HEK293T (cell line): ENCODE measurements around the gene SPEN.

ENCODE experiments used
- CTCF ChIA-PET: fragments of 350-600 bp; formaldehyde crosslinking; extraction: SDS; loops from one replicate; lab custom pipeline; 2021; ENCODE audit warnings: antibody characterized with exemption, inconsistent platforms; lab: Yijun Ruan, JAX
- POLR2A ChIA-PET: fragments of 350-600 bp; formaldehyde crosslinking; extraction: SDS; loops from one replicate; lab custom pipeline; 2020; ENCODE audit warnings: antibody characterized with exemption, inconsistent platforms; lab: Yijun Ruan, JAX
- DNase-seq: peaks from one replicate; pipeline ENCODE4 v3.0.0; 2012; ENCODE audit warnings: mixed read lengths; ENCODE audit errors: extremely low spot score
- ARNT ChIP-seq: fragments of 450-650 bp; IDR thresholded peaks from 2 replicates; pipeline ENCODE4 v1.6.1; 2017; ENCODE audit warnings: mild to moderate bottlenecking
- BHLHE40 ChIP-seq: fragments of 450-650 bp; IDR thresholded peaks from 2 replicates; pipeline ENCODE4 v1.6.1; 2016; ENCODE audit warnings: mild to moderate bottlenecking, moderate library complexity, borderline replicate concordance
- CTBP1 ChIP-seq: fragments of 450-650 bp; IDR thresholded peaks from 2 replicates; pipeline ENCODE4 v1.6.1; 2016; ENCODE audit warnings: borderline replicate concordance
- ELF4 ChIP-seq: fragments of 450-650 bp; IDR thresholded peaks from 2 replicates; pipeline ENCODE4 v1.6.1; 2017; ENCODE audit warnings: antibody characterized with exemption
- FOXA1 ChIP-seq: fragments of 450-650 bp; IDR thresholded peaks from 2 replicates; pipeline ENCODE4 v1.6.1; 2016; ENCODE audit warnings: mild to moderate bottlenecking
- FOXK2 ChIP-seq: fragments of 450-650 bp; IDR thresholded peaks from 2 replicates; pipeline ENCODE4 v1.6.1; 2016; ENCODE audit warnings: mild to moderate bottlenecking
- FOXM1 ChIP-seq: fragments of 450-650 bp; IDR thresholded peaks from 2 replicates; pipeline ENCODE4 v1.6.1; 2017; ENCODE audit warnings: mild to moderate bottlenecking, borderline replicate concordance
- HDGF ChIP-seq: fragments of 450-650 bp; IDR thresholded peaks from 2 replicates; pipeline ENCODE4 v1.6.1; 2017; ENCODE audit warnings: antibody characterized with exemption, borderline replicate concordance
- L3MBTL2 ChIP-seq: fragments of 450-650 bp; conservative IDR thresholded peaks from 2 replicates; pipeline ENCODE4 v1.6.1; 2016; ENCODE audit warnings: mild to moderate bottlenecking
- LEF1 ChIP-seq: fragments of 450-650 bp; IDR thresholded peaks from 2 replicates; pipeline ENCODE4 v1.6.1; 2017; ENCODE audit warnings: mild to moderate bottlenecking, borderline replicate concordance
- NFRKB ChIP-seq: fragments of 450-650 bp; IDR thresholded peaks from 2 replicates; pipeline ENCODE4 v1.6.1; 2016; ENCODE audit warnings: mild to moderate bottlenecking, moderate library complexity
- PKNOX1 ChIP-seq: fragments of 450-650 bp; IDR thresholded peaks from 2 replicates; pipeline ENCODE4 v1.6.1; 2016
- SP1 ChIP-seq: fragments of 450-650 bp; IDR thresholded peaks from 2 replicates; pipeline ENCODE4 v1.6.1; 2017
- SUZ12 ChIP-seq: fragments of 450-650 bp; IDR thresholded peaks from 2 replicates; pipeline ENCODE4 v1.6.1; 2016; ENCODE audit warnings: mild to moderate bottlenecking
- TARDBP ChIP-seq: fragments of 450-650 bp; IDR thresholded peaks from 2 replicates; pipeline ENCODE4 v1.6.1; 2016
- ZNF384 ChIP-seq: fragments of 450-650 bp; IDR thresholded peaks from 2 replicates; pipeline ENCODE4 v1.6.1; 2016

The SPEN gene

GRCh38 chr1:15941899-15942660, 94.6 kb downstream of the SPEN start:
- ChIA-PET CTCF (no interaction called here), POLR2A (no interaction called here)
- TF ChIP-seq ZNF384 (no peak), SUZ12 (no peak), NFRKB (no peak), HDGF (no peak), FOXA1 (no peak), BHLHE40 (no peak), FOXM1 (no peak), L3MBTL2 (no peak), PKNOX1 (no peak), ARNT (no peak), FOXK2 (no peak), ELF4 (no peak), SP1 (no peak), CTBP1 (no peak), LEF1 (no peak), TARDBP (no peak)
- DNase-seq: no peak

DNA sequence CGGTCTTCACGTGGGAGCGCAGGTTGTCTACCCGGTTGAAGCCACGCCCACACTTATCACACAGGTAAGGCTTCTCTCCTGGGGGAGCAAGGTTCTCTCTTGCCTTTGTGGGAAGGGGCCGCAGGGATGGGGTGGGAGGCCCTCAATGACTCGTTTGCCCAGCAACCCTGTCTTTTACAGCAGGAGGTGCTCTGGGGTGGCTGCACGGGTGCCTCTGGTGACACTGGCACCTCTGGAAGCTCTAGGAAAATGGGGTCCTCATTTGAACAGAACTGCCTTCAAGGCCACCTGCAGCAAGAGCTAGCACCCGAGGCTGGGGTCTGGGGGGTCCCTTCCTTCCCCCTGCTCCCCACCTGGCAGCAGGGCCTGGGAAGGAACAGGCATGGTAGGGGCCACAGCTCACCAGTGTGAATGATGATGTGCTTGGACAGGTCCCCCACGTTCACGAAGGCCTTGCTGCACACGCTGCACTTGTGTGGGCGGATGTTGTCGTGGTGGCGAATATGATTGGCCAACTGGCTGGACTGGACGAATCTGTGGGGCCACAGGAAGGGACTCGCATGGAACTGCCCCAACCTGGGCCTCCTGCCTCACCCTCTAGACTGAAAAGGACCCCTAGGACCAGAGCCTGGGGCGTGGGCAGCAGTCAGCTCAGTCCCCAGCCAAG, 95.3 kb downstream of the SPEN start:
- no peak for DNase-seq
- TF ChIP-seq L3MBTL2 (no peak), LEF1 (no peak), ELF4 (no peak), FOXM1 (no peak), FOXA1 (no peak), NFRKB (no peak), HDGF (no peak), TARDBP (no peak), PKNOX1 (no peak), ARNT (no peak), SUZ12 (no peak)
- POLR2A ChIA-PET: no interaction called here
- CTCF ChIA-PET: no interaction called here

GRCh38 chr1:15943328-15943991, 96.0 kb downstream of the SPEN start:
- ChIA-PET CTCF (no interaction called here), POLR2A (no interaction called here)
- no peak for TF ChIP-seq FOXK2
- TF ChIP-seq CTBP1: no peak
- no peak for TF ChIP-seq ELF4
- TF ChIP-seq FOXA1: no peak
- TF ChIP-seq FOXM1: no peak
- TF ChIP-seq PKNOX1: no peak
- TF ChIP-seq NFRKB: no peak
- no peak for TF ChIP-seq LEF1
- no peak for TF ChIP-seq ZNF384
- no peak for TF ChIP-seq SP1
- no peak for TF ChIP-seq ARNT
- TF ChIP-seq TARDBP: no peak
- no peak for TF ChIP-seq L3MBTL2
- no peak for TF ChIP-seq SUZ12
- no peak for TF ChIP-seq HDGF
- no peak for TF ChIP-seq BHLHE40
- DNase-seq: no peak

GRCh38 chr1:15943992-15944307, 96.4 kb downstream of the SPEN start:
- TF ChIP-seq PKNOX1: no peak
- TF ChIP-seq LEF1: no peak
- no peak for TF ChIP-seq FOXK2
- ChIA-PET POLR2A (no interaction called here), CTCF (no interaction called here)
- no peak for DNase-seq

- DNase-seq: no peak
- ChIA-PET POLR2A (no interaction called here), CTCF (no interaction called here)
- TF ChIP-seq CTBP1 (no peak), LEF1 (no peak), SP1 (no peak), HDGF (no peak), FOXM1 (no peak), FOXK2 (no peak), PKNOX1 (no peak), TARDBP (no peak), FOXA1 (no peak), NFRKB (no peak), ARNT (no peak)
These were observed 97.0 kb downstream of the SPEN start for GRCh38 chr1:15944308-15945010.
